Urinary bladder (tissue), 4 donors: ENCODE results near the gene CENPU. TPM values are rescaled to one million over a fixed set of nuclear protein-coding genes. Genes with fewer than 3 reads are reported as not detected.

Source experiments
- DNase-seq: peaks from one replicate; pipeline ENCODE4 v3.0.0-alpha.2; 2015; ENCODE audit errors: extremely low spot score
- H3K27ac ChIP-seq: one replicate; pipeline ENCODE4 v1.5.1; 2013; ENCODE audit warnings: low read depth, mild to moderate bottlenecking, moderate library complexity
- H3K36me3 ChIP-seq: one replicate; pipeline ENCODE4 v1.6.1; 2013; ENCODE audit warnings: mild to moderate bottlenecking, moderate library complexity; ENCODE audit not compliant: insufficient read depth
- H3K4me1 ChIP-seq: one replicate; pipeline ENCODE4 v1.6.1; 2013; ENCODE audit warnings: mild to moderate bottlenecking, moderate library complexity; ENCODE audit not compliant: insufficient read depth
- H3K4me3 ChIP-seq: one replicate; pipeline ENCODE4 v1.5.1; 2013; ENCODE audit warnings: low read depth, low read length
- WGBS: extraction: QIAGEN DNeasy Blood & Tissue Kit; methylation state at CpG from one replicate; pipeline ENCODE4 v1.1.7; 2013; 5-methylcytosine and 5-hydroxymethylcytosine counted together
- polyA plus RNA-seq: library from polyadenylated mRNA; stranded (reverse); fragments of 200-250 nt; gene quantifications from one replicate; pipeline ENCODE4 v1.2.3, GENCODE V29; 2013
- total RNA-seq: library from RNA; depleted of rRNA; stranded (reverse); fragments of >200 nt; gene quantifications from one replicate; pipeline ENCODE4 v1.2.3, GENCODE V29; 2014
- donor health status: healthy with polysubstance abuse.
- donor health status: healthy.

The CENPU gene
- total and polyA plus RNA-seq, 2 donors: 1.5 to 24.8 TPM

- Histone ChIP-seq H3K4me3 (no peak overlapping the region), H3K4me1 (no peaks in the 10 kb centered on the region), H3K36me3 (peaks cover 1% of the 10 kb centered on the region), H3K27ac (no peak overlapping the region)
- no peak for DNase-seq
- WGBS: 52% methylated on average over 3 of the region's 3 CpGs
Measured at GRCh38 chr4:184688005-184688404, 45.9 kb downstream of the CENPU start.

GRCh38 chr4:184684491-184685189 is 49.3 kb downstream of the CENPU start:
- no peak for DNase-seq
- WGBS: 84% methylated on average over 5 of the region's 5 CpGs

GRCh38 chr4:184681916-184682315 is 52.0 kb downstream of the CENPU start:
- 95% methylated on average over 1 of the region's 1 CpG for WGBS

More at GRCh38 chr4:184684491-184685189, 49.3 kb downstream of the CENPU start:
- Histone ChIP-seq H3K4me1 (no peaks in the 10 kb centered on the region), H3K36me3 (peaks cover 1% of the 10 kb centered on the region), H3K4me3 (no peak overlapping the region), H3K27ac (no peak overlapping the region)

GRCh38 chr4:184680698-184681097 is 53.2 kb downstream of the CENPU start:
- no peak overlapping the region for H3K4me3 ChIP-seq
- H3K27ac ChIP-seq: no peak overlapping the region
- no peaks in the 10 kb centered on the region for H3K4me1 ChIP-seq
- WGBS: 86% methylated on average over 9 of the region's 9 CpGs
- DNase-seq: no peak
- H3K36me3 ChIP-seq: peaks cover 1% of the 10 kb centered on the region

More at GRCh38 chr4:184681916-184682315, 52.0 kb downstream of the CENPU start:
- peaks cover 1% of the 10 kb centered on the region for H3K36me3 ChIP-seq
- H3K27ac ChIP-seq: no peak overlapping the region
- no peaks in the 10 kb centered on the region for H3K4me1 ChIP-seq
- no peak for DNase-seq
- H3K4me3 ChIP-seq: no peak overlapping the region

GRCh38 chr4:184675821-184676492 is 57.9 kb downstream of the CENPU start:
- 89% methylated on average over 3 of the region's 3 CpGs for WGBS
- no peak overlapping the region for H3K4me3 ChIP-seq
- H3K27ac ChIP-seq: no peak overlapping the region
- H3K4me1 ChIP-seq: no peaks in the 10 kb centered on the region
- H3K36me3 ChIP-seq: peaks cover 2% of the 10 kb centered on the region
- DNase-seq: no peak

GRCh38 chr4:184675018-184675417 is 58.9 kb downstream of the CENPU start:
- DNase-seq: no peak
- H3K4me1 ChIP-seq: no peaks in the 10 kb centered on the region
- WGBS: 97% methylated on average over 5 of the region's 5 CpGs
- H3K27ac ChIP-seq: no peak overlapping the region
- peaks cover 2% of the 10 kb centered on the region for H3K36me3 ChIP-seq
- no peak overlapping the region for H3K4me3 ChIP-seq

GRCh38 chr4:184674011-184674410 is 59.9 kb downstream of the CENPU start:
- H3K36me3 ChIP-seq: peaks cover 2% of the 10 kb centered on the region
- no peaks in the 10 kb centered on the region for H3K4me1 ChIP-seq
- no peak for DNase-seq
- no peak overlapping the region for H3K27ac ChIP-seq
- no peak overlapping the region for H3K4me3 ChIP-seq
- WGBS: 96% methylated on average over 4 of the region's 4 CpGs

GRCh38 chr4:184672741-184673140 is 61.2 kb downstream of the CENPU start:
- DNase-seq: no peak
- Histone ChIP-seq H3K36me3 (peaks cover 2% of the 10 kb centered on the region), H3K27ac (no peak overlapping the region), H3K4me1 (no peaks in the 10 kb centered on the region), H3K4me3 (no peak overlapping the region)
- WGBS: 97% methylated on average over 6 of the region's 6 CpGs

GRCh38 chr4:184671101-184671500 is 62.8 kb downstream of the CENPU start:
- Histone ChIP-seq H3K4me3 (no peak overlapping the region), H3K27ac (no peak overlapping the region), H3K4me1 (no peaks in the 10 kb centered on the region), H3K36me3 (peaks cover 2% of the 10 kb centered on the region)
- WGBS: 87% methylated on average over 9 of the region's 9 CpGs
- no peak for DNase-seq

GRCh38 chr4:184669251-184669650 is 64.6 kb downstream of the CENPU start:
- Histone ChIP-seq H3K4me3 (no peak overlapping the region), H3K27ac (no peak overlapping the region), H3K4me1 (no peaks in the 10 kb centered on the region), H3K36me3 (peaks cover under 1% of the 10 kb centered on the region)
- WGBS: 83% methylated on average over 7 of the region's 7 CpGs
- DNase-seq: no peak

GRCh38 chr4:184668511-184669114 is 65.3 kb downstream of the CENPU start:
- H3K4me1 ChIP-seq: no peaks in the 10 kb centered on the region
- H3K27ac ChIP-seq: no peak overlapping the region
- no peak for DNase-seq
- 78% methylated on average over 9 of the region's 9 CpGs for WGBS
- H3K36me3 ChIP-seq: no peaks in the 10 kb centered on the region
- no peak overlapping the region for H3K4me3 ChIP-seq

GRCh38 chr4:184668096-184668495 is 65.8 kb downstream of the CENPU start:
- no peak overlapping the region for H3K27ac ChIP-seq
- WGBS: 88% methylated on average over 9 of the region's 9 CpGs
- no peak overlapping the region for H3K4me3 ChIP-seq
- no peak for DNase-seq
- H3K36me3 ChIP-seq: no peaks in the 10 kb centered on the region
- H3K4me1 ChIP-seq: no peaks in the 10 kb centered on the region

- no peak for DNase-seq
- H3K27ac ChIP-seq: no peak overlapping the region
- no peak overlapping the region for H3K4me3 ChIP-seq
- WGBS: 79% methylated on average over 6 of the region's 6 CpGs
- no peaks in the 10 kb centered on the region for H3K4me1 ChIP-seq
- H3K36me3 ChIP-seq: no peaks in the 10 kb centered on the region
Measured at GRCh38 chr4:184666670-184667069, 67.2 kb downstream of the CENPU start.
